ENCODE measurements around the gene ATP2C2.
"Not testable (repeated sequence)": the region's sequence is repeated elsewhere in the genome, so short reads cannot be mapped to it uniquely, and the experiment has no call there.

The ATP2C2 gene

GRCh38 chr16:84368308-84368996, at the start of gene ATP2C2:
Gene ATP2C2 (plus strand): TSS chr16:84368538. CDS start chr16:84368616, 78 bp downstream.
- no peak for DNase-seq

GRCh38 chr16:84319146-84319760, 49.1 kb upstream of the ATP2C2 start:
- no peak for DNase-seq

GRCh38 chr16:84320511-84320910, 47.8 kb upstream of the ATP2C2 start:
- DNase-seq = no peak

- DNase-seq = no peak
These were observed 46.4 kb upstream of the ATP2C2 start for GRCh38 chr16:84321932-84322331.

GRCh38 chr16:84322749-84323148, 45.6 kb upstream of the ATP2C2 start:
- no peak for DNase-seq

GRCh38 chr16:84323606-84324005, 44.7 kb upstream of the ATP2C2 start:
- no peak for DNase-seq

DNA sequence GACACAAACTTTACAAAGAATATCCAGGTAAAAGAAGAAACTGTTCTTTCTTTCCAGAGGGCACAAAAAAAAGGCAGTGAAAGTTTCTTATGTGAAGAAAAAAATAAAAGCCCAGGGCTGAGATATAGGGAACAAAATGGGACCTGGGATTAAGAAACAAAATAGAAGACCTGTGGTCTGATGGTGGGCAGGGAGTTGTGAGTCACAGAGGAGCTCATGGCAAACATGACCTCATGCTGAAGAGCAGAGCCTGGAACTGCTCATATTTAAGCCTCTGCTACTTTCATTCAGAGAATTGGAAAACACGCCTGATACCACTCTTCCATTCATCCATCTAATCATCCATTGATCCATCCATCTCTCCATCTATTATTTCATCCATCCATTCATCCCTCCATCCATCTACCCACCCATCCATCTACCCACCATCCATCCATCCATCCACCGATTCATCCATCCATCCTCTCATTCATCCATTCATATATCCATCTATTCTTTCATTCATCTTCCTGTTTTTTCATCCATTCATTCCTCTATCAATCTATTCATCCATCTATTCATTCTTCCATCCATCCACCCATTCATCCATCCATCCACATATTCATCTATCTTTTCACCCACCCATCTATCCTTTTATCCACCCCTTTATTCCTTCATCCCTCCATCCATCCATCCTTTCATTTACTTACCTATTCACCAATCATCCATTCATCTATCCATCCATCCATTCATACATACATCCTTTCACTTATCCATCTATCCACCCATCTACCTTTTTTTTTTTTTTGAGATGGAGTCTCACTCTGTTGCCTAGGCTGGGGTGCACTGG, 43.7 kb upstream of the ATP2C2 start:
- DNase-seq = no peak

DNA sequence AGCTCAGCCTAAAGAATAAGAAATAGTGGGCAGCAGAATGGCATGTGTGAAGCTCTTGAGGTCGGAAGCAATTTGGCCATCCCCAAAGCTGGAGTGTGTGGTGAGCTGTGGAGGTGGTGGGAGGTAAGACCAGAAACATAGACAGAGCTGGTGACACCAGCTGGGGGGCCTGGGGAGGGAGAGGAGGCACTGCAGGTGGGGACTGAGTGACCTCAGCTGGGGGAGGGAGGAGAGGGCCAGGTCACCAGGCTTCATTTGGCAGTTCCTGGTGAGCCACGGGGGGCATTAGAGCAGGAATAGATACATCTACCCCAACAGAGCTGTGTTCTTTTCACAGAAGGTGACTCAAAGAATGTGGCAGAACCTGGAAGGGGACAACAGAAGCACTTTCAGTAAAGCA, 41.8 kb upstream of the ATP2C2 start:
- no peak for DNase-seq

- DNase-seq = no peak
These were observed 40.3 kb upstream of the ATP2C2 start for GRCh38 chr16:84327926-84328505.

- no peak for DNase-seq
These were observed 39.3 kb upstream of the ATP2C2 start for GRCh38 chr16:84329016-84329415.

- no peak for DNase-seq
These were observed 38.3 kb upstream of the ATP2C2 start for GRCh38 chr16:84329843-84330684.

DNA sequence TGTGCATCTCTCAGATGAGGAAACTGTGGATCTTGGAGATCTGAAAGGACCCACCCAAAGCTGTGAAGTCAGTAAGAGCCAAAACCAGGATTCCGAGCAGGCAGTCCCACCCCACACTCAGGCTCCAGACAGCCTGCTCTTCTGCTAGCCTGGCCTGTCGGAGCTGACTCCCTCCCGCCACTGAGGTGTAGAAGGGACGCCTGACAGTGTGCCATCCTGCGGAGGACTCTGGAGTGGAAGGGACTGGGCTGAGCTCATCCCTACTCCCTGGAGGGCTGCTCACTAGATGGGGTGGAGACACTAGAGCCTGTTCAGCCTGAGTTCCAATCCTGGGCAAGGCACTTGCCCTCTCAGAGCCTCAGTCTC, 37.7 kb upstream of the ATP2C2 start:
- no peak for DNase-seq

DNA sequence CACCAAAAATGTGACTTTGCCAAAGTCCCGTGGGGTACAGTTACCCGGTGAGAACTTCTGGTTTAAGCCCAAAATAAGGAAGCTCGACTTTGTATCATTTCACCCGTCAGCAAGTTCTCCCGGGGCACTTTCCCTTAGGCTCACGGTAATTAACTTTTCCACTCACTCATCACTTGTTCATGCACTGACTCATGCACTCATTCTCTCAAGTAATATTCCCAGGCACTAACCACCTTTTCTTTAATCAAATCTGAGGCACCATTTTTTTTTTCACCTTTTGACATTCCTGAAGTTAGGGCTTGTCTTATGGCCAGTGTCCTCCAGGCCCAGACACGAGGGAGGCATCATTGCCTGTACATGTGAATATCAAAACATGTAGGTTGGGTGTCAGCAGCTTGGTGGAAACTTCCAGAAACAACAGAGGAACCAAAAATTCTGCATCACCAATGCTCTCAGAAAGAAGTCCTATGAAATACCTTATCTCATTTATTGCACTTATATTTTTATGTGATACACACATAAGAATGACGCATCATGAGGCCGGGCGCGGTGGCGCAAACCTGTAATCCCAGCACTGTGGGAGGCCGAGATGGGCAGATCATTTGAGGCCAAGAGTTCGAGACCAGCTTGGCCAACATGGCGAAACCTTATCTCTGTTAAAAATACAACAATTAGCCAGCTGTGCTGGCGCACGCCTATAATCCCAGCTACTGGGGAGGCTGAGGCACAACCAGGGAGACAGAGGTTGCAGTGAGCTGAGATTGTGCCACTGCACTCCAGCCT, 36.1 kb upstream of the ATP2C2 start:
- no peak for DNase-seq

DNA sequence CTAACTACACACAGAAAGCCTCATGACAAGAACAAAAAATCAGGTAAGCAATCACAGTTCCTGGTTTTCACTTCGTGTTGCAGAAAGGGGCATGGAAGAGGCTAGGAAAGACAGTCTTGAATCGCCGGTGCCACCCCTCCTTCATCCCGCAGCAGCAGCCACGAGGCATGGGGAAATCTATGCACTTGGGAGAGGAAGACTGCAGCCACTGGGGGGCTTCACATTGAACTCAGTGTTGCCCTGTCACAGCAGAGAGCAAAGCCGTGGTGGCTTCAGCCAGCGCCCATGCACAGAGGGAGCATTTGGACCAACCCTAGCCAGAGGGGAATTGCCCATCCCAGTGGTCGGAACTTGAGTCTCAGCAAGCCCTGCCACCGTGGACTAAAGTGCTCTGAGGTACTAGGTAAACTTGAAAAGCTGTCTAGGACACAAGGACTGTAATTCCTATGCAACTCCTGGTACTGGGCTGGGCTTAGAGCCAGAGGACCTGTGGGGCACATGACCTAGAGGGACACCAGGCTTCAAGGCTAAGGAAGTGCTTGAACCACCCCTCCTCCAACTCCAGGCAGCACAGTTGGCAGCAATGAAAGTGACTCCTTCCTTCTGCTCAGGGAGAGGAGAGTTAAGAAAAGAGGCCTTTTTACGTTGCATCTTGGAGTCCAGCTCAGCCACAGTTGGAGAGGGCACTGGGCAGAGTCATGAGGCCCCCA, 35.2 kb upstream of the ATP2C2 start:
- DNase-seq = no peak

GRCh38 chr16:84334058-84334457, 34.3 kb upstream of the ATP2C2 start:
- no peak for DNase-seq

DNA sequence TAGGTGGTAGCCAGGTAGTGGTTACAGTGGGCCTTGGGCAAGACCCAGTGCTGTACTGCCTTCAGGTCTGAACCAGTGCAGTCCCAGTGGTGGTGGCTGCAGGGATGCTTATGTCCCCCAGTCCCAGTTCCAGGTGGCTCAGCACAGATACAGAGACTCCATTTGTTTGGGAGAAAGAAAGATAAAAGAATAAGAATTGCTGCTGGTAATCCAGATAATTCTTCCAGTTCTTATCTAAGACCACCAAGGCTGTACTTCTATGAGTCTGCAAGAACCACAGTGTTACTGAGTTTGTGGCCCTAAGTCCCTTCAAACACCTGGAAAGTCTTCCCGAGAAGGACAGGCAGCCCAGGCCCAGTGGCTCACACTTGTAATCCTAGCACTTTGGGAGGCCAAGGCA, 33.9 kb upstream of the ATP2C2 start:
- no peak for DNase-seq

GRCh38 chr16:84337236-84337635, 31.1 kb upstream of the ATP2C2 start:
- DNase-seq = not testable (repeated sequence)

DNA sequence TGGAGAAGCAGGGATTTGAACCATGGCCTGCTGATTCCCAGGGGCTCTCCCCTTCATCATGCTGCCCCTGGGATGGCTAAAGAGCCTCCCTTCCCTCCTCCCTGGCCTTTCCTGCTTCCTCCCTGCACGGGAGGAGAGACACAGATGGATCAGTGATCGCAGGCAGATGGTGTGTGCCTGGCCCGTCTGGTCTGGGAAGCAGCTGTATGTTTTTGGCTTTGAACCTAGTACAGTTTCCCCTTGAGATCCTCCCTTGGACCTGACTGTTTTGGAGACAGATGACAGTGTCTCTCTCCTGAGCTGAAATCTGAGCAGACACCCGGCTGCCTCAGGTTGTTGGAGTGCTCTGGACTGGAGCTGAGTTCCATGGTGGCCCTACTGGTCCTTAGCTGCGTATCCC, 29.0 kb upstream of the ATP2C2 start:
- DNase-seq = no peak

DNA sequence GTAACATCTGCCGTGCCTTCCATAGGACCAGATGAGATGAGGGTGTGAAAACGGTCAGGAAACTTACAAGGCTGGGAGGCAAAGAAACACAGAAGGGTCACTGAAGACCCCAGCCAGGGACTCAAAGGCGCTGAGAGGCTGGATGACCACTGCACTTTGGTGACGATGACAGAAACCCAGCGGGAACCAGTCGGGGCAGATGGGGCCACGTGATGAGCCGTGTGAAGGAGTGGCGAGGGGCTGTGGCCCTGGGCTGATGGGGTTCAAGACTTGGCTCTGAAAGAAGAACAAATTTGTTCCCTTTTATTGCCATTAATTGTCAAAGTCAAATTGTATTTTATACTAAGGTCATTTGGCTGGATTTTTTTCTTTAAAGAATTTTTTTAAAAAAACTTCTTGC, 28.6 kb upstream of the ATP2C2 start:
- DNase-seq = no peak

- DNase-seq = no peak
These were observed 27.9 kb upstream of the ATP2C2 start for GRCh38 chr16:84340325-84341040.

Measured in fibroblast of skin of right quadriceps (primary cell).